ENCODE results near the gene NAGPA. TPM values are rescaled to one million over a fixed set of nuclear protein-coding genes. Genes with fewer than 3 reads are reported as not detected.
"Not testable (repeated sequence)": the region's sequence is repeated elsewhere in the genome, so short reads cannot be mapped to it uniquely, and the experiment has no call there.

Gene NAGPA, protein sequence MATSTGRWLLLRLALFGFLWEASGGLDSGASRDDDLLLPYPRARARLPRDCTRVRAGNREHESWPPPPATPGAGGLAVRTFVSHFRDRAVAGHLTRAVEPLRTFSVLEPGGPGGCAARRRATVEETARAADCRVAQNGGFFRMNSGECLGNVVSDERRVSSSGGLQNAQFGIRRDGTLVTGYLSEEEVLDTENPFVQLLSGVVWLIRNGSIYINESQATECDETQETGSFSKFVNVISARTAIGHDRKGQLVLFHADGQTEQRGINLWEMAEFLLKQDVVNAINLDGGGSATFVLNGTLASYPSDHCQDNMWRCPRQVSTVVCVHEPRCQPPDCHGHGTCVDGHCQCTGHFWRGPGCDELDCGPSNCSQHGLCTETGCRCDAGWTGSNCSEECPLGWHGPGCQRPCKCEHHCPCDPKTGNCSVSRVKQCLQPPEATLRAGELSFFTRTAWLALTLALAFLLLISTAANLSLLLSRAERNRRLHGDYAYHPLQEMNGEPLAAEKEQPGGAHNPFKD
- total RNA-seq (30.5 and 32.2 TPM in 2 replicates), polyA plus RNA-seq (33.7 and 35.7 TPM in 2 replicates)

GRCh38 chr16:5033256-5034166, at the start of gene NAGPA:
TSS of gene NAGPA (minus strand) at chr16:5033935. CDS start at chr16:5033914, 21 bp downstream.
- under 1% methylated on average over 102 of the region's 104 CpGs for WGBS (ENCODE audit: low lambda C conversion rate, missing lambda C conversion rate)
- Histone ChIP-seq H3K4me1 (ENCODE audit: insufficient read depth) (peaks cover 14% of the 10 kb centered on the region), H3K9me2 (replicated peaks; ENCODE audit: insufficient read depth) (no peaks in the 10 kb centered on the region), H4K20me1 (ENCODE audit: insufficient read depth, poor library complexity, severe bottlenecking) (no peaks in the 10 kb centered on the region), H2AFZ (peak within 1 kb of the TSS; percentile 95), H3K9me3 (ENCODE audit: low read depth) (no peaks in the 10 kb centered on the region), H3K27me3 (no peaks in the 10 kb centered on the region), H3K79me2 (peaks cover 8% of the 10 kb centered on the region), H3K4me3 (peak within 1 kb of the TSS; percentile 94), H3K36me3 (replicated peaks; ENCODE audit: insufficient read depth, low read depth) (no peaks in the 10 kb centered on the region), H3K4me2 (peak within 1 kb of the TSS; percentile 81), H3K27ac (peak within 1 kb of the TSS; percentile 80)
- TF ChIP-seq, protein P1, sequence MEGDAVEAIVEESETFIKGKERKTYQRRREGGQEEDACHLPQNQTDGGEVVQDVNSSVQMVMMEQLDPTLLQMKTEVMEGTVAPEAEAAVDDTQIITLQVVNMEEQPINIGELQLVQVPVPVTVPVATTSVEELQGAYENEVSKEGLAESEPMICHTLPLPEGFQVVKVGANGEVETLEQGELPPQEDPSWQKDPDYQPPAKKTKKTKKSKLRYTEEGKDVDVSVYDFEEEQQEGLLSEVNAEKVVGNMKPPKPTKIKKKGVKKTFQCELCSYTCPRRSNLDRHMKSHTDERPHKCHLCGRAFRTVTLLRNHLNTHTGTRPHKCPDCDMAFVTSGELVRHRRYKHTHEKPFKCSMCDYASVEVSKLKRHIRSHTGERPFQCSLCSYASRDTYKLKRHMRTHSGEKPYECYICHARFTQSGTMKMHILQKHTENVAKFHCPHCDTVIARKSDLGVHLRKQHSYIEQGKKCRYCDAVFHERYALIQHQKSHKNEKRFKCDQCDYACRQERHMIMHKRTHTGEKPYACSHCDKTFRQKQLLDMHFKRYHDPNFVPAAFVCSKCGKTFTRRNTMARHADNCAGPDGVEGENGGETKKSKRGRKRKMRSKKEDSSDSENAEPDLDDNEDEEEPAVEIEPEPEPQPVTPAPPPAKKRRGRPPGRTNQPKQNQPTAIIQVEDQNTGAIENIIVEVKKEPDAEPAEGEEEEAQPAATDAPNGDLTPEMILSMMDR (IDR thresholded peaks at IDR 0.05; ENCODE audit: poor library complexity), result no peak
- no peak for TF ChIP-seq EZH2phosphoT487 (IDR thresholded peaks at IDR 0.05; ENCODE audit: low read depth, severe bottlenecking, unreplicated experiment)
- no peak for TF ChIP-seq EZH2 (IDR thresholded peaks at IDR 0.05; ENCODE audit: borderline replicate concordance)
- DNase-seq (ENCODE audit: low spot score), result peak; percentile 93

GRCh38 chr16:5080996-5081395, 47.3 kb upstream of the NAGPA start:
- DNase-seq (ENCODE audit: low spot score); H3K4me1 ChIP-seq (ENCODE audit: insufficient read depth); H3K4me2 ChIP-seq; H3K79me2 ChIP-seq; H3K36me3 ChIP-seq (replicated peaks; ENCODE audit: insufficient read depth, low read depth); H3K9me3 ChIP-seq (ENCODE audit: low read depth); H3K27ac ChIP-seq; H4K20me1 ChIP-seq (ENCODE audit: insufficient read depth, poor library complexity, severe bottlenecking); H3K9me2 ChIP-seq (replicated peaks; ENCODE audit: insufficient read depth); H3K27me3 ChIP-seq; H3K4me3 ChIP-seq; H2AFZ ChIP-seq: not testable (repeated sequence)
- WGBS (ENCODE audit: low lambda C conversion rate, missing lambda C conversion rate), result 90% methylated on average over 6 of the region's 9 CpGs

DNA sequence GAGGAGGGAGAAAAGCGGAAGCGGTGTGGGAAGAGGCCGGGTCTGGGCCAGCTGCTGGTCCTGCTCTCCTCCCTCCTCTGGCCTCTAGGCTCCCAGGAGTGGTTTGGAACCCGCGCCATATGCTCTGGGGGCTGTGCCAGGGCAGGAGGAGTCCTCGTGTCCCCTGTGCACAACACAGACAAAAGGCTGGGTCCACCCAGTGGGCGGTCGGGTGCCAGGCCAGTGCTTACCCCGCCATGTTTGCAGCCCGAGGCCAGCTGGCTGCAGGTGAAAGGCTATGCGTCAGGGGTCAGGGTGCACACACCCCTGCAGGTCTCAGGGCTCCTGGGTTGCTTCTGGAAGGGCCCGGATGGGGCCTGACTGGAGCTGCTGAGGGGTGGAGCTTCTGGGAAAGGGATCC, 46.7 kb upstream of the NAGPA start:
- H2AFZ ChIP-seq; DNase-seq (ENCODE audit: low spot score); H3K79me2 ChIP-seq; H3K36me3 ChIP-seq (replicated peaks; ENCODE audit: insufficient read depth, low read depth); H3K27ac ChIP-seq; H3K9me3 ChIP-seq (ENCODE audit: low read depth); H3K9me2 ChIP-seq (replicated peaks; ENCODE audit: insufficient read depth); H3K4me1 ChIP-seq (ENCODE audit: insufficient read depth); H3K4me2 ChIP-seq; H4K20me1 ChIP-seq (ENCODE audit: insufficient read depth, poor library complexity, severe bottlenecking); H3K27me3 ChIP-seq; H3K4me3 ChIP-seq: not testable (repeated sequence)
- WGBS (ENCODE audit: low lambda C conversion rate, missing lambda C conversion rate), result 94% methylated on average over 12 of the region's 12 CpGs

- Histone ChIP-seq H3K36me3 (replicated peaks; ENCODE audit: insufficient read depth, low read depth) (no peaks in the 10 kb centered on the region), H4K20me1 (ENCODE audit: insufficient read depth, poor library complexity, severe bottlenecking) (no peaks in the 10 kb centered on the region), H3K4me2 (no peak overlapping the region), H3K27ac (no peak overlapping the region), H3K9me2 (replicated peaks; ENCODE audit: insufficient read depth) (no peaks in the 10 kb centered on the region), H2AFZ (no peak overlapping the region), H3K9me3 (ENCODE audit: low read depth) (no peaks in the 10 kb centered on the region), H3K27me3 (no peaks in the 10 kb centered on the region), H3K79me2 (peaks cover 17% of the 10 kb centered on the region), H3K4me3 (no peak overlapping the region), H3K4me1 (ENCODE audit: insufficient read depth) (no peaks in the 10 kb centered on the region)
- 97% methylated on average over 17 of the region's 17 CpGs for WGBS (ENCODE audit: low lambda C conversion rate, missing lambda C conversion rate)
- TF ChIP-seq EZH2phosphoT487 (IDR thresholded peaks at IDR 0.05; ENCODE audit: low read depth, severe bottlenecking, unreplicated experiment) (no peak), EZH2 (IDR thresholded peaks at IDR 0.05; ENCODE audit: borderline replicate concordance) (no peak)
- TF ChIP-seq, protein P1 (IDR thresholded peaks at IDR 0.05; ENCODE audit: poor library complexity), result no peak
- DNase-seq (ENCODE audit: low spot score), result no peak
Observed at GRCh38 chr16:5078626-5079025, 44.9 kb upstream of the NAGPA start.
